Liver (tissue), 3 donors: ENCODE data around the gene BABAM1.

Experiments
- CTCF ChIP-seq: fragments of 150-350 bp; IDR thresholded peaks from 2 replicates; pipeline ENCODE4 v1.5.1; 2017; ENCODE audit warnings: improper control_type of control experiment, low read depth, low read length; ENCODE audit not compliant: missing input control
- FOXA1 ChIP-seq: IDR thresholded peaks from 2 replicates; pipeline ENCODE4 v1.6.1; 2016; ENCODE audit warnings: antibody characterized with exemption
- RAD21 ChIP-seq, 2 donors: IDR thresholded peaks; 2 replicates each; pipeline ENCODE4 v1.6.1; 2016; ENCODE audit warnings: antibody characterized with exemption in 2 of 2, mild to moderate bottlenecking in 2 of 2
- TF ChIP-seq, protein P1 (sequence below): IDR thresholded peaks from 2 replicates; pipeline ENCODE4 v1.6.1; 2016; ENCODE audit warnings: antibody characterized with exemption
- TF ChIP-seq, protein P2 (sequence below): IDR thresholded peaks from 2 replicates; pipeline ENCODE4 v1.6.1; 2016; ENCODE audit warnings: antibody characterized with exemption
- donor health status: healthy.
- donor health status: healthy.

- no peak for TF ChIP-seq CTCF
- TF ChIP-seq RAD21 (IDR thresholded peaks at IDR 0.05) = no peak
- TF ChIP-seq, protein P1, sequence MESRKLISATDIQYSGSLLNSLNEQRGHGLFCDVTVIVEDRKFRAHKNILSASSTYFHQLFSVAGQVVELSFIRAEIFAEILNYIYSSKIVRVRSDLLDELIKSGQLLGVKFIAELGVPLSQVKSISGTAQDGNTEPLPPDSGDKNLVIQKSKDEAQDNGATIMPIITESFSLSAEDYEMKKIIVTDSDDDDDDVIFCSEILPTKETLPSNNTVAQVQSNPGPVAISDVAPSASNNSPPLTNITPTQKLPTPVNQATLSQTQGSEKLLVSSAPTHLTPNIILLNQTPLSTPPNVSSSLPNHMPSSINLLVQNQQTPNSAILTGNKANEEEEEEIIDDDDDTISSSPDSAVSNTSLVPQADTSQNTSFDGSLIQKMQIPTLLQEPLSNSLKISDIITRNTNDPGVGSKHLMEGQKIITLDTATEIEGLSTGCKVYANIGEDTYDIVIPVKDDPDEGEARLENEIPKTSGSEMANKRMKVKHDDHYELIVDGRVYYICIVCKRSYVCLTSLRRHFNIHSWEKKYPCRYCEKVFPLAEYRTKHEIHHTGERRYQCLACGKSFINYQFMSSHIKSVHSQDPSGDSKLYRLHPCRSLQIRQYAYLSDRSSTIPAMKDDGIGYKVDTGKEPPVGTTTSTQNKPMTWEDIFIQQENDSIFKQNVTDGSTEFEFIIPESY = no peak
- TF ChIP-seq, protein P2, sequence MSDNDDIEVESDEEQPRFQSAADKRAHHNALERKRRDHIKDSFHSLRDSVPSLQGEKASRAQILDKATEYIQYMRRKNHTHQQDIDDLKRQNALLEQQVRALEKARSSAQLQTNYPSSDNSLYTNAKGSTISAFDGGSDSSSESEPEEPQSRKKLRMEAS = no peak
- TF ChIP-seq FOXA1 = no peak
These were observed 16.3 kb downstream of the BABAM1 start for GRCh38 chr19:17283504-17283996.
